Calu3 (cell line): ENCODE measurements around the gene USF2. TPM values are rescaled to one million over a fixed set of nuclear protein-coding genes. Genes with fewer than 3 reads are reported as not detected.

Source experiments
- BruUV-seq: library from RNA; stranded (reverse); fragments of 400-500 nt; replicated peaks from 2 replicates; lab custom pipeline; 2021; lab: Mats Ljungman, UMichigan
- CTCF ChIA-PET: fragments of 300-600 bp; sonication (Branson Sonifier 250); formaldehyde crosslinking; loops from one replicate; lab custom pipeline; 2022; ENCODE audit warnings: antibody characterized with exemption; lab: Charles Lee
- DNase-seq: peaks from one replicate; pipeline ENCODE4 v3.0.0; 2022
- H3K27ac Mint-ChIP-seq: one replicate; pipeline ENCODE4 v1.8.0; 2022; ENCODE audit warnings: mixed read lengths; ENCODE audit not compliant: unreplicated experiment
- H3K27me3 Mint-ChIP-seq: one replicate; pipeline ENCODE4 v1.8.0; 2022; ENCODE audit warnings: mixed read lengths; ENCODE audit not compliant: unreplicated experiment
- H3K36me3 Mint-ChIP-seq: one replicate; pipeline ENCODE4 v1.8.0; 2022; ENCODE audit warnings: mild to moderate bottlenecking, moderate library complexity, mixed read lengths; ENCODE audit not compliant: insufficient read depth, unreplicated experiment
- H3K4me1 Mint-ChIP-seq: one replicate; pipeline ENCODE4 v1.8.0; 2022; ENCODE audit warnings: mild to moderate bottlenecking, low read depth, mixed read lengths; ENCODE audit not compliant: unreplicated experiment
- H3K4me3 Mint-ChIP-seq: one replicate; pipeline ENCODE4 v1.8.0; 2022; ENCODE audit warnings: mild to moderate bottlenecking, low read depth, moderate library complexity, mixed read lengths; ENCODE audit not compliant: unreplicated experiment
- H3K9me3 Mint-ChIP-seq: one replicate; pipeline ENCODE4 v1.8.0; 2022; ENCODE audit warnings: low read depth, mixed read lengths; ENCODE audit not compliant: unreplicated experiment
- intact Hi-C: fragments of 100-400 bp; cut with micrococcal nuclease; formaldehyde crosslinking; loops from one replicate; pipeline ENCODE4 v1.10.0; 2022; ENCODE audit not compliant: unreplicated experiment
- total RNA-seq: library from RNA; stranded (reverse); gene quantifications from 2 replicates; pipeline ENCODE4 v1.2.3, GENCODE V29; 2022
- TF ChIP-seq, protein P1 (sequence below): fragments of 200-600 bp; IDR thresholded peaks from one replicate; pipeline ENCODE4 v1.8.0; 2022; ENCODE audit warnings: antibody characterized with exemption; ENCODE audit not compliant: unreplicated experiment

USF2 gene
- total RNA-seq, 1 experiment from 2014 or later, result 127 TPM

DNA sequence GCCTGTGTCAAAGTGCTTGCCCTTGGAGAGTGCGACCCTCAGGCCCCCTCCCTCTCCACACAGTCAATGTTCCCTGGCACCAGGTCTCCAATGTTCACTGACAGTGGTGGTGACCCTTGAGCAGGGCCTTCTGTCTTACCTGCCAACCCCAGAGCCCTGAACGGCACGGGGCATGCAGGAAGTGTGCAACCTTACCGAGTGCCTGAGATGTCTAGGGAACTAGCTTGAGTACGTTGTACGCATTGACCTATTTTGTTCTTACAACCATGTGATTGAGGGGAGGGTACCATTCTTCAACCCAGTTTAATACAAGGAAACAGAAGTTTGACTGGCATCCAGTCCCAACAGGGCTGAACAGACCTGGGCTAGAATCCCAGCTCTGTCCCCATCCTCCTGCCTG, 36.4 kb downstream of the USF2 start:
- intact Hi-C loops, result no loop called here
- no TSS peak for BruUV-seq
- CTCF ChIA-PET, result interaction anchor here (0.6 kb wide), 3 partner anchors 199 to 623 kb away, joined by 4 to 6 read pairs (median 5); no protein-coding TSS in a partner anchor
- TF ChIP-seq, protein P1, sequence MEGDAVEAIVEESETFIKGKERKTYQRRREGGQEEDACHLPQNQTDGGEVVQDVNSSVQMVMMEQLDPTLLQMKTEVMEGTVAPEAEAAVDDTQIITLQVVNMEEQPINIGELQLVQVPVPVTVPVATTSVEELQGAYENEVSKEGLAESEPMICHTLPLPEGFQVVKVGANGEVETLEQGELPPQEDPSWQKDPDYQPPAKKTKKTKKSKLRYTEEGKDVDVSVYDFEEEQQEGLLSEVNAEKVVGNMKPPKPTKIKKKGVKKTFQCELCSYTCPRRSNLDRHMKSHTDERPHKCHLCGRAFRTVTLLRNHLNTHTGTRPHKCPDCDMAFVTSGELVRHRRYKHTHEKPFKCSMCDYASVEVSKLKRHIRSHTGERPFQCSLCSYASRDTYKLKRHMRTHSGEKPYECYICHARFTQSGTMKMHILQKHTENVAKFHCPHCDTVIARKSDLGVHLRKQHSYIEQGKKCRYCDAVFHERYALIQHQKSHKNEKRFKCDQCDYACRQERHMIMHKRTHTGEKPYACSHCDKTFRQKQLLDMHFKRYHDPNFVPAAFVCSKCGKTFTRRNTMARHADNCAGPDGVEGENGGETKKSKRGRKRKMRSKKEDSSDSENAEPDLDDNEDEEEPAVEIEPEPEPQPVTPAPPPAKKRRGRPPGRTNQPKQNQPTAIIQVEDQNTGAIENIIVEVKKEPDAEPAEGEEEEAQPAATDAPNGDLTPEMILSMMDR, result no peak
- H3K9me3 Mint-ChIP-seq, result no peaks in the 10 kb centered on the region
- H3K4me3 Mint-ChIP-seq, result no peak overlapping the region
- peaks cover 6% of the 10 kb centered on the region for H3K4me1 Mint-ChIP-seq
- no peak for DNase-seq
- H3K27me3 Mint-ChIP-seq, result no peaks in the 10 kb centered on the region
- no peak overlapping the region for H3K27ac Mint-ChIP-seq
- no peaks in the 10 kb centered on the region for H3K36me3 Mint-ChIP-seq

DNA sequence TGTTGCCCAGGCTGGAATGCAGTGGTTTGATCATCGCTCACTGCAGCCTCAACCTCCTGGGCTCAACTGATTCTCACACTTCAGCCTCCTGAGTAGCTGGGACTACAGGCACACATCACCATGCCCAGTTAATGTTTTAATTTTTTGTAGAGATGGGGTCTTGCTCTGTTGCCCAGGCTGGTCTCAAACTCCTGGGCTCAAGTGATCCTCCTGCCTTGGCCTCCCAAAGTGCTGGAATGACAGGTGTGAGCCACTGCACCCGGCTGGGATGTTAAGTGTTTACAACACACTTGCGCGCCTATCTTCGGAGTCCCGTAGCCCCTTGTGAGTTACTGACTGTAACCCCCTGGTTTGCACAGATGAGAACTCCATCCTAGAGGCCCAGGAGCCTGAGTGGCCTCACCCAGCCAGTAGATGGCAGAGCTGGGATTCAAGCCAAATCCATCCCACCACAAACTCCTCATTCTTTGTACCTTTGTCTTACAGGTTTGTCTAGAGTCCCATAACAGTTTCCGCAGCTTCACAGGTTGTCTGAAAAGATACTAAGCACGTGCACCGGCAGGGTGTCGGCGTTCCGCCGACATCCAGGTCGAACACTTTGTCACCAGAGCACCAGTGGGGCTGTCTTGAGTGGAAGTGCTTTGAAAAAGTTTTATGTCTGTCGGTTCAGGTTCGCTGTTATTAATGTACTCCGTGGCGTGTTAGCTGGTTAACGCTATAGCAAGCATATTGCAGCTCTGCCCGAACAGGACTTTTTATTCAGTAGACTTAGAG, 37.9 kb downstream of the USF2 start:
- TF ChIP-seq, protein P1, result peak; percentile 67
- intact Hi-C loops, result no loop called here
- Mint-ChIP-seq H3K36me3 (no peaks in the 10 kb centered on the region), H3K9me3 (no peaks in the 10 kb centered on the region), H3K4me3 (no peak overlapping the region), H3K27ac (no peak overlapping the region), H3K27me3 (no peaks in the 10 kb centered on the region), H3K4me1 (peaks cover 8% of the 10 kb centered on the region)
- no TSS peak for BruUV-seq
- DNase-seq, result peak; percentile 59
- CTCF ChIA-PET, result interaction anchor here (0.8 kb wide), 1 partner anchor 9 kb away, joined by 4 read pairs; no protein-coding TSS in a partner anchor

DNA sequence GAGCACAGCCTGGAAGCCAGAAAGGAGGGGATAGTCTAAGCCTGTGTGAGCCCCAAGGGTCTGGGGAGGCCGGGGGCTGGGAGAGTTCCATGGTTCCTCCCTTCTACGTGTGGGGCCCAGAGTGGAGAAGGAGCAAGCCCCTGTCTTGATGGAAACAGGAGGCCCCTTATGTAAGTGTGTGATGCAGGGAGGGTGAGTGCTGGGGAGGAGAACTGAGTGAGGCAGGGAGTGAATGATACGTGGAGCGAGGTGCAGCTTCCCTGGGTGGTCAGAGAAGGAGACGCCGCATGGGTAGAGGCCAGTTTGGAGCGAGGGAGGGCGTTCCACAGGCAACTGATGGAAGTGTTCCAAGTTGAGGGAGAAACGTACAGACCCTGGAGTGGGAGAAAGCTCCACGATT, 39.2 kb downstream of the USF2 start:
- TF ChIP-seq, protein P1, result no peak
- Mint-ChIP-seq H3K4me1 (peaks cover 21% of the 10 kb centered on the region), H3K4me3 (no peak overlapping the region), H3K27ac (no peak overlapping the region), H3K36me3 (no peaks in the 10 kb centered on the region), H3K9me3 (no peaks in the 10 kb centered on the region), H3K27me3 (no peaks in the 10 kb centered on the region)
- intact Hi-C loops, result no loop called here
- BruUV-seq, result no TSS peak
- CTCF ChIA-PET, result no interaction called here
- no peak for DNase-seq

DNA sequence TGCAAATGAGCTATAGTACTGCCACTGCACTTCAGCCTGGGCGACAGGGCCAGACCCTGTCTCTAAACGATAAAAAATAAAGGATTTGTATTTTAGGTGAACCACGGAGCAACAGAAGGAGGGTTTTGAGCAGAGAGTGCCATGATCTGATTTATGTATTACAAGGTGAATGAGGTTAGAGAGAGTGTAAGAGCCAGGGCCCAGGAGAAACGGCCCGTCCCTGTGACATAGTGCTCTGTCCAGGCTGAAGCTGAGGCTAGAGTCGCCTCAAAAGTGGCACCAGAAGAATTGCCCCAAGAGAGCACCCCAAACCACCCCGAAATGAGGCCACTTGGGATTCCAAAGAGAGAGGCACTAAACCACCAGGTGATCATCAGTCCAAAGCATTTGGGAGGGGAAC, 40.1 kb downstream of the USF2 start:
- no peak overlapping the region for H3K4me3 Mint-ChIP-seq

More for the DNA sequence above, 40.1 kb downstream of the USF2 start:
- DNase-seq, result no peak
- intact Hi-C loops, result no loop called here
- BruUV-seq, result no TSS peak
- CTCF ChIA-PET, result no interaction called here
- TF ChIP-seq, protein P1, result no peak
- Mint-ChIP-seq H3K9me3 (no peaks in the 10 kb centered on the region), H3K27me3 (no peaks in the 10 kb centered on the region), H3K27ac (no peak overlapping the region), H3K36me3 (no peaks in the 10 kb centered on the region), H3K4me1 (peaks cover 31% of the 10 kb centered on the region)
